GM12878 (cell line): ENCODE data around the gene TATDN3. TPM values are rescaled to one million over a fixed set of nuclear protein-coding genes. Genes with fewer than 3 reads are reported as not detected.

ENCODE experiments used
- ATF7 ChIP-seq: fragments of 450-650 bp; IDR thresholded peaks from 2 replicates; pipeline ENCODE4 v1.6.1; 2016; ENCODE audit warnings: low read depth, mild to moderate bottlenecking
- CREB1 ChIP-seq: IDR thresholded peaks from 2 replicates; pipeline ENCODE4 v1.6.1; 2012; ENCODE audit warnings: low read depth, mild to moderate bottlenecking, inconsistent platforms
- CREM ChIP-seq: IDR thresholded peaks from 2 replicates; pipeline ENCODE4 v1.6.1; 2014; ENCODE audit warnings: antibody characterized with exemption, low read depth
- E4F1 ChIP-seq: fragments of 450-650 bp; IDR thresholded peaks from 2 replicates; pipeline ENCODE4 v1.6.1; 2018; ENCODE audit warnings: borderline replicate concordance, mild to moderate bottlenecking; ENCODE audit not compliant: partially characterized antibody
- EED ChIP-seq: sonication (generic); IDR thresholded peaks from 2 replicates; pipeline ENCODE4 v1.6.1; 2016; ENCODE audit warnings: antibody characterized with exemption, low read depth
- GABPA ChIP-seq: IDR thresholded peaks from 2 replicates; pipeline ENCODE4 v1.6.1; 2014; ENCODE audit warnings: antibody characterized with exemption, low read depth, mild to moderate bottlenecking, inconsistent platforms
- HDAC6 ChIP-seq: fragments of 200-600 bp; sonication (generic); IDR thresholded peaks from one replicate; pipeline ENCODE4 v1.8.0; 2017; ENCODE audit warnings: antibody characterized with exemption; ENCODE audit not compliant: unreplicated experiment
- IKZF1 ChIP-seq: fragments of 450-650 bp; conservative IDR thresholded peaks from 2 replicates; pipeline ENCODE4 v1.6.1; 2017; ENCODE audit warnings: antibody characterized with exemption, mild to moderate bottlenecking
- JUND ChIP-seq: IDR thresholded peaks from 2 replicates; pipeline ENCODE4 v1.6.1; 2012; ENCODE audit warnings: low read depth, mild to moderate bottlenecking, low read length, improper control_type of control experiment, moderate library complexity
- MAX ChIP-seq: IDR thresholded peaks from 2 replicates; pipeline ENCODE4 v1.6.1; 2012; ENCODE audit warnings: low read depth, low read length, improper control_type of control experiment
- NBN ChIP-seq: fragments of 450-650 bp; IDR thresholded peaks from 2 replicates; pipeline ENCODE4 v1.6.1; 2016
- PBX3 ChIP-seq: IDR thresholded peaks from 2 replicates; pipeline ENCODE4 v1.6.1; 2011; ENCODE audit warnings: mild to moderate bottlenecking, low read depth, low read length, moderate library complexity; ENCODE audit not compliant: insufficient replicate concordance
- RBBP5 ChIP-seq: fragments of 200-600 bp; sonication (generic); conservative IDR thresholded peaks from 2 replicates; pipeline ENCODE4 v1.6.1; 2016
- RUNX3 ChIP-seq: IDR thresholded peaks from 2 replicates; pipeline ENCODE4 v1.6.1; 2012; ENCODE audit warnings: low read length, inconsistent platforms
- SIN3A ChIP-seq: IDR thresholded peaks from 2 replicates; pipeline ENCODE4 v1.6.1; 2012; ENCODE audit warnings: low read depth, low read length, improper control_type of control experiment
- SMAD5 ChIP-seq: IDR thresholded peaks from 2 replicates; pipeline ENCODE4 v1.6.1; 2016; ENCODE audit warnings: antibody characterized with exemption, low read depth
- SREBF1 ChIP-seq: IDR thresholded peaks from 2 replicates; pipeline ENCODE4 v1.6.1; 2012; ENCODE audit warnings: mild to moderate bottlenecking, low read length
- TCF12 ChIP-seq: IDR thresholded peaks from 2 replicates; pipeline ENCODE4 v1.6.1; 2011; ENCODE audit warnings: low read depth, mild to moderate bottlenecking, low read length
- ZBTB11 ChIP-seq: fragments of 450-650 bp; formaldehyde crosslinking; IDR thresholded peaks from 2 replicates; pipeline ENCODE4 v1.5.0; 2022; ENCODE audit warnings: mild to moderate bottlenecking, missing genetic modification characterization
- ZBTB4 ChIP-seq: fragments of 450-650 bp; formaldehyde crosslinking; IDR thresholded peaks from 2 replicates; pipeline ENCODE4 v1.4.0; 2022; ENCODE audit warnings: mild to moderate bottlenecking, moderate library complexity
- ZNF274 ChIP-seq: IDR thresholded peaks from one replicate; pipeline ENCODE4 v1.8.0; 2011; ENCODE audit not compliant: insufficient read length, insufficient read depth
- ZSCAN29 ChIP-seq: fragments of 450-650 bp; IDR thresholded peaks from 2 replicates; pipeline ENCODE4 v1.6.1; 2017; ENCODE audit warnings: mild to moderate bottlenecking, moderate library complexity
- polyA plus RNA-seq, 11 experiments: library from polyadenylated mRNA; depleted of rRNA in 4 of 11; unstranded in 6 of 11; stranded (reverse) in 5 of 11; fragments of >200 nt; fragmentation: Nextera tagmentation in 4 of 11; fragmentation: Illumina TruSeq in 1 of 11; extraction: Ambion mirVana in 4 of 11; extraction: Trizol in 1 of 11; gene quantifications; 1 replicate in 1 of 11; 2 replicates in 10 of 11; pipeline versions ENCODE4 v1.2.1 to v1.2.3, GENCODE V29; 2011 to 2016; ENCODE audit warnings: inconsistent platforms in 2 of 11, missing spikeins in 2 of 11, low read depth in 1 of 11
- total RNA-seq, 4 experiments: library from RNA; depleted of rRNA in 3 of 4; stranded (reverse); fragments of >200 nt in 3 of 4; fragmentation: Illumina TruSeq in 1 of 4; extraction: Trizol in 1 of 4; gene quantifications; 2 replicates each; pipeline versions ENCODE4 v1.2.1 to v1.2.3, GENCODE V29; 2013 to 2021

Gene TATDN3
- total and polyA plus RNA-seq, 10 of the 15 experiments (the other 5 are each of a cell fraction or from before 2014, with no cell fraction given), result 15.5 to 40.0 (median 22.7) TPM

GRCh38 chr1:212769459-212770167 lies 22.1 kb upstream of the TATDN3 start (continued):
- TF ChIP-seq ZNF274 (no peak), GABPA (no peak), TCF12 (no peak), NBN (peak; percentile 68; the same call in 1 of the 2 replicates), PBX3 (no peak), ZBTB11 (CRISPR knock-in tag) (no peak), EED (no peak), SIN3A (no peak), IKZF1 (no peak), SREBF1 (no peak), MAX (no peak), ZBTB4 (no peak), CREB1 (no peak), HDAC6 (no peak), RUNX3 (peak; percentile 95), RBBP5 (no peak), E4F1 (no peak), SMAD5 (no peak), CREM (no peak), ZSCAN29 (no peak), JUND (no peak), ATF7 (0 out of 2 replicates have a peak, but pooled peaks have one; percentile 17)
